GM23248 (cell line): Measurements from ENCODE around the gene MSL2.

Experiments used
- EZH2 ChIP-seq: fragments of 200-600 bp; sonication (generic); IDR thresholded peaks from 2 replicates; pipeline ENCODE4 v1.6.1; 2018; ENCODE audit warnings: antibody characterized with exemption, mild to moderate bottlenecking; ENCODE audit not compliant: insufficient read depth, poor library complexity, severe bottlenecking
- EZH2phosphoT487 ChIP-seq: fragments of 200-600 bp; sonication (generic); IDR thresholded peaks from 2 replicates; pipeline ENCODE4 v1.6.1; 2018; ENCODE audit warnings: antibody characterized with exemption, moderate library complexity, mild to moderate bottlenecking, low read depth; ENCODE audit not compliant: insufficient read depth

- no peak for TF ChIP-seq EZH2phosphoT487
- no peak for TF ChIP-seq EZH2
Measured at GRCh38 chr3:136135039-136135802, 60.9 kb downstream of the MSL2 start.
